Tibial nerve (tissue), 4 donors: Measurements from ENCODE around the gene LSMEM2. TPM values are rescaled to one million over a fixed set of nuclear protein-coding genes. Genes with fewer than 3 reads are reported as not detected.
A peak's percentile ranks its signal among the peaks of the same experiment; 100 is the strongest.

Source experiments
- DNase-seq, 2 donors: peaks; one replicate each; pipeline ENCODE4 v3.0.0-alpha.2; 2019; ENCODE audit warnings: low spot score in 2 of 2
- H3K27ac ChIP-seq, 4 donors: fragments of 200-600 bp; sonication (generic) in 3 of 4; one replicate each; pipeline ENCODE4 v1.5.1; 2017 to 2019; ENCODE audit warnings: mild to moderate bottlenecking in 1 of 4
- H3K27me3 ChIP-seq, 2 donors: fragments of 200-600 bp; sonication (generic) in 1 of 2; one replicate each; pipeline versions ENCODE4 v1.5.1 to v1.6.0; 2017 to 2019
- H3K36me3 ChIP-seq, 3 donors: fragments of 200-600 bp; sonication (generic); one replicate each; pipeline ENCODE4 v1.5.1; 2018 to 2019
- H3K4me1 ChIP-seq, 4 donors: fragments of 200-600 bp; sonication (generic) in 3 of 4; one replicate each; pipeline ENCODE4 v1.5.1; 2017 to 2019
- H3K4me3 ChIP-seq, 4 donors: fragments of 200-600 bp; sonication (generic) in 3 of 4; one replicate each; pipeline ENCODE4 v1.5.1; 2017 to 2019; ENCODE audit warnings: mild to moderate bottlenecking in 1 of 4, moderate library complexity in 1 of 4
- H3K9me3 ChIP-seq, 4 donors: fragments of 200-600 bp; sonication (generic) in 3 of 4; one replicate each; pipeline ENCODE4 v1.5.1; 2017 to 2019
- CTCF ChIP-seq, 5 experiments: fragments of 200-600 bp in 3 of 5; fragments of 450-650 bp in 2 of 5; sonication (generic) in 3 of 5; IDR thresholded peaks; one replicate each; pipeline ENCODE4 v1.5.1; 2016 to 2019; ENCODE audit warnings: antibody characterized with exemption in 5 of 5, mild to moderate bottlenecking in 3 of 5, moderate library complexity in 2 of 5
- EP300 ChIP-seq, 2 donors: sonication (generic); formaldehyde crosslinking; IDR thresholded peaks; one replicate each; pipeline ENCODE4 v1.6.1; 2017; ENCODE audit warnings: antibody characterized with exemption in 2 of 2, mild to moderate bottlenecking in 1 of 2
- POLR2A ChIP-seq, 2 donors: fragments of 450-650 bp; IDR thresholded peaks; one replicate each; pipeline ENCODE4 v1.6.1; 2017; ENCODE audit warnings: antibody characterized with exemption in 2 of 2, mild to moderate bottlenecking in 2 of 2, moderate library complexity in 2 of 2
- WGBS, 2 donors: methylation state at CpG; one replicate each; pipeline ENCODE4 v1.1.5; 2018; 5-methylcytosine and 5-hydroxymethylcytosine counted together
- total RNA-seq, 4 donors: library from RNA; depleted of rRNA; stranded (reverse); fragments of >200 nt; gene quantifications; one replicate each; pipeline ENCODE4 v1.1.0, GENCODE V29; 2016

LSMEM2 gene
- total RNA-seq, 4 donors from 2014 or later = 2.0 to 3.1 (median 2.5) TPM

GRCh38 chr3:50295553-50296431 is 16.9 kb downstream of the LSMEM2 start:
- no peak for DNase-seq
- Histone ChIP-seq H3K36me3 (peaks cover 0 to 16% (median 0%) of the 10 kb centered on the region in 3 donors), H3K27ac (peak overlapping the region in 1 of 4 donors; percentile 13), H3K27me3 (no peaks in the 10 kb centered on the region), H3K9me3 (no peaks in the 10 kb centered on the region), H3K4me3 (no peak overlapping the region), H3K4me1 (peaks cover 0 to 49% (median 38%) of the 10 kb centered on the region in 4 donors)
- TF ChIP-seq POLR2A (IDR thresholded peaks at IDR 0.05) (no peak), CTCF (IDR thresholded peaks at IDR 0.05) (no peak), EP300 (IDR thresholded peaks at IDR 0.05) (no peak)
- 74 to 85% methylated on average over 8 of the region's 8 CpGs for WGBS, 2 donors

- peak overlapping the region in 1 of 4 donors; percentile 13 for H3K27ac ChIP-seq
- DNase-seq = no peak
- no peak for TF ChIP-seq EP300 (IDR thresholded peaks at IDR 0.05)
- TF ChIP-seq CTCF (IDR thresholded peaks at IDR 0.05) = no peak
- TF ChIP-seq POLR2A (IDR thresholded peaks at IDR 0.05) = no peak
- no peak overlapping the region for H3K4me3 ChIP-seq
- WGBS, 2 donors = 92 to 95% methylated on average over 11 to 16 of the region's 18 CpGs
- H3K4me1 ChIP-seq = peaks cover 0 to 49% (median 35%) of the 10 kb centered on the region in 4 donors
- H3K27me3 ChIP-seq = no peaks in the 10 kb centered on the region
- H3K36me3 ChIP-seq = peaks cover 0 to 16% (median 0%) of the 10 kb centered on the region in 3 donors
- no peaks in the 10 kb centered on the region for H3K9me3 ChIP-seq
Measured at GRCh38 chr3:50296721-50297383, 18.0 kb downstream of the LSMEM2 start.

GRCh38 chr3:50297384-50297775 is 18.5 kb downstream of the LSMEM2 start:
- peaks cover 0 to 16% (median 0%) of the 10 kb centered on the region in 3 donors for H3K36me3 ChIP-seq
- WGBS, 2 donors = 78 to 100% methylated on average over 2 of the region's 2 CpGs
- no peak overlapping the region for H3K4me3 ChIP-seq
- TF ChIP-seq CTCF (IDR thresholded peaks at IDR 0.05) (no peak), EP300 (IDR thresholded peaks at IDR 0.05) (no peak), POLR2A (IDR thresholded peaks at IDR 0.05) (no peak)
- H3K9me3 ChIP-seq = no peaks in the 10 kb centered on the region
- H3K4me1 ChIP-seq = peaks cover 0 to 53% (median 37%) of the 10 kb centered on the region in 4 donors
- no peak overlapping the region for H3K27ac ChIP-seq
- no peak for DNase-seq
- no peaks in the 10 kb centered on the region for H3K27me3 ChIP-seq

- Histone ChIP-seq H3K36me3 (peaks cover 0 to 16% (median 0%) of the 10 kb centered on the region in 3 donors), H3K27ac (peak overlapping the region; percentile 93 to 98 (median 96)), H3K9me3 (no peaks in the 10 kb centered on the region), H3K4me1 (peaks cover 0 to 54% (median 38%) of the 10 kb centered on the region in 4 donors), H3K4me3 (peak overlapping the region; percentile 42 to 82 (median 74)), H3K27me3 (no peaks in the 10 kb centered on the region)
- DNase-seq = no peak
- TF ChIP-seq CTCF (IDR thresholded peaks at IDR 0.05) = peak in 2 of 5 experiments; percentile 13 to 17
- no peak for TF ChIP-seq POLR2A (IDR thresholded peaks at IDR 0.05)
- WGBS, 2 donors = 39 to 49% methylated on average over 9 of the region's 9 CpGs
Measured at GRCh38 chr3:50297896-50298725, 19.2 kb downstream of the LSMEM2 start.
